ENCODE results near the gene RASSF1. TPM values are rescaled to one million over a fixed set of nuclear protein-coding genes. Genes with fewer than 3 reads are reported as not detected.

The RASSF1 gene, protein sequence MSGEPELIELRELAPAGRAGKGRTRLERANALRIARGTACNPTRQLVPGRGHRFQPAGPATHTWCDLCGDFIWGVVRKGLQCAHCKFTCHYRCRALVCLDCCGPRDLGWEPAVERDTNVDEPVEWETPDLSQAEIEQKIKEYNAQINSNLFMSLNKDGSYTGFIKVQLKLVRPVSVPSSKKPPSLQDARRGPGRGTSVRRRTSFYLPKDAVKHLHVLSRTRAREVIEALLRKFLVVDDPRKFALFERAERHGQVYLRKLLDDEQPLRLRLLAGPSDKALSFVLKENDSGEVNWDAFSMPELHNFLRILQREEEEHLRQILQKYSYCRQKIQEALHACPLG
- 18.4 and 23.3 TPM in 2 replicates for total RNA-seq

DNA sequence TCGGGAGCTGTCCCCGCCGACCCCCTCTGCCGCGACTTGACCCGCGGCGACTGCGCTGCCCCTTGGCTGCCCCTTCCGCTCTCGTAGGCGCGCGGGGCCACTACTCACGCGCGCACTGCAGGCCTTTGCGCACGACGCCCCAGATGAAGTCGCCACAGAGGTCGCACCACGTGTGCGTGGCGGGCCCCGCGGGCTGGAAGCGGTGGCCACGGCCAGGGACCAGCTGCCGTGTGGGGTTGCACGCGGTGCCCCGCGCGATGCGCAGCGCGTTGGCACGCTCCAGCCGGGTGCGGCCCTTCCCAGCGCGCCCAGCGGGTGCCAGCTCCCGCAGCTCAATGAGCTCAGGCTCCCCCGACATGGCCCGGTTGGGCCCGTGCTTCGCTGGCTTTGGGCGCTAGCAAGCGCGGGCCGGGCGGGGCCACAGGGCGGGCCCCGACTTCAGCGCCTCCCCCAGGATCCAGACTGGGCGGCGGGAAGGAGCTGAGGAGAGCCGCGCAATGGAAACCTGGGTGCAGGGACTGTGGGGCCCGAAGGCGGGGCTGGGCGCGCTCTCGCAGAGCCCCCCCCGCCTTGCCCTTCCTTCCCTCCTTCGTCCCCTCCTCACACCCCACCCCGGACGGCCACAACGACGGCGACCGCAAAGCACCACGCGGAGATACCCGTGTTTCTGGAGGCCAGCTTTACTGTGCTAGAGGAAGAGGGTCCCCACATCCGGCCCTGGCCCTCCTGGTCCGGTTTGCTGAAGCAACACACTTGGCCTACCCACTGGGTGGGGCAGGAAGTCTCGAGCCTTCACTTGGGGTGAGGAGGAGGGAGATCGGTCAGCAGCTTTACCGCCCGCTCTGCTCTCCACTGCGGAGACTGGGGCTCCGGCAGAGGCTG, at the start of gene RASSF1:
Gene RASSF1, minus strand, starts transcription at position 389 of the 882 bp plus-strand sequence. Its CDS starts 31 bp downstream, at position 358.

DNA sequence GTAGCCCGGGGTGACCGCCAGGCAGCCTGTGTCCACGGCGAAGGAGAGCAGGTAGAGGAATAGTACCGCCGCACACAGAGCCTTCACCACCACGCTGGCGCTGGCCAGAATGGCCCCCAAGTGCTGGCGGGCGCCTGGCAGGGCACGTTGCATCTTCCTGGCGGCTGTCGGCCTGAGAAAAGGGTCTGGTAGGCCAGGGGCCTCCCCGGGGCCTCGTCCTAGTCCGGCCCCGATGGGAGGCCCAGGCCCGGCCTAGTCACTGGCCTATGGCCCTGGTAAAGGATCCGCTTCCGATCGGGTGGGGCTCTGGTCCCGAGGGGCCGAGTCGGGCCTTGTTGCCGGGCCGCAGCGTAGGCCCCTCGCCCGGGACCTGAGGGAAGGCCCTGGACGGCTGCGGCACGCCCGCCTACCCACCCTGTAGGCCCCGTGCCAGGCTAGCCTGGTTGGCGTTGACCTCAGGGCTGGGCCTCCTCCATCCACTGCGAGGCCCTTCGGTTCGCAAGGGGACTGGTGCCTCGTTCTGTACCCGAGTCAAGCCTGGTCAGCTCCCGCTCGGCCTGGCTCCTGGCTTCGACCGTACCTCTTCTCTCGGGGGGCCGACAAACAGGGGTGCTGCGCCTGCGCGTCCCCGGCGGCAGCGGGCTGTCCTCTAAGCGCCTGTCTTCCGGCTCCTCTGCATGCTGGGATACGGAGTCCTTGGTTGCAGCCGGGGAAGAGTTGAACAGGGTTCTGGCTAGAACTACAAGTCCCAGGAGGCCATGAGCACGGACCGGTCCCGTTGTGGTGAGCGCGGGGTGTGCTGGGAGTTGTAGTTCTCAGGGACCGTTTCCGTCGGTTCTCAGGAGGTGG, 18.5 kb upstream of the RASSF1 start, which contains the start of gene TMEM115:
Gene TMEM115, minus strand, starts transcription at position 611 of the 849 bp plus-strand sequence. Its CDS starts 458 bp downstream, at position 153.

DNA sequence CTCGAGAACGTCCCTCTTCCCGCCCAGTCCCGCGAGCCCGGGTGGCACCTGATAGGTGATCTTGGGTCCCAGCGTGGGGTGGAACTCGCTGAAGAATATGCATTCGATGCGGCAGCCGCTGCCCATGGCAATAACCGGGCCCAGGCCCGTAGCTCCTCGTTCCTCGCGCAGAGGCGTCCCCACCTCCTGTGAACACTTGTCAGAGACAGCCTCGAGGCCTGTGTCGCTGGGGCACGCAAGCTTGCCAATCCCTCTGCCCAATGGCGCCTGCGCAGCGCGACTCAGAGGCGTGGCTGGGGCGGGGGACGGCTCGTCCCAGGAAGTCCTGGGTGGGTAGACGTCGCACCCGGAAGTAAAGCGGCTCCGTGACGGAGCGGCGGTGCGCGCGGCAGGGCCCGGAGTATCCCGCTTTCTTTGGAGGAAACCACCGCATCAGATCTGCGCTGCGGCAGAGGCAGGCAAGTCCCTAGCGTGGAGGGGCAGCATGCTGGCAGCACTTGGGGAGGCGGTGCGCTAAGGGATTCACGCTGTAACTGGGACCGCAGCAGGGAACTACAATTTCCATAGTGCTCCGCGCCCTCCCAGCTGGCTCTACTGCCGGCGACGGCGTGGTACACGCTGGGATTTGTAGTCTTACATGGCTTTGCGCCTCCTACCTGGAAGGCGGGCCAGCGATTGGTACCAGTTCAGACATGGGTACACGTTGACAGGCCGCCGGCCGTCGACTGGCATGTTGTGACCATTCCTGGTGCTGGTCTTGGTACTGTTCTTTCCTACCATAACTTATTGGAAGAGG, 10.1 kb upstream of the RASSF1 start, which contains the start of the genes CYB561D2 and NPRL2:
Gene CYB561D2, plus strand, starts transcription at position 336 of the 796 bp plus-strand sequence. CDS start 572 bp downstream, outside the sequence.
Gene NPRL2, minus strand, starts transcription at position 249 of the 796 bp plus-strand sequence. Its CDS starts 123 bp downstream, at position 126.

DNA sequence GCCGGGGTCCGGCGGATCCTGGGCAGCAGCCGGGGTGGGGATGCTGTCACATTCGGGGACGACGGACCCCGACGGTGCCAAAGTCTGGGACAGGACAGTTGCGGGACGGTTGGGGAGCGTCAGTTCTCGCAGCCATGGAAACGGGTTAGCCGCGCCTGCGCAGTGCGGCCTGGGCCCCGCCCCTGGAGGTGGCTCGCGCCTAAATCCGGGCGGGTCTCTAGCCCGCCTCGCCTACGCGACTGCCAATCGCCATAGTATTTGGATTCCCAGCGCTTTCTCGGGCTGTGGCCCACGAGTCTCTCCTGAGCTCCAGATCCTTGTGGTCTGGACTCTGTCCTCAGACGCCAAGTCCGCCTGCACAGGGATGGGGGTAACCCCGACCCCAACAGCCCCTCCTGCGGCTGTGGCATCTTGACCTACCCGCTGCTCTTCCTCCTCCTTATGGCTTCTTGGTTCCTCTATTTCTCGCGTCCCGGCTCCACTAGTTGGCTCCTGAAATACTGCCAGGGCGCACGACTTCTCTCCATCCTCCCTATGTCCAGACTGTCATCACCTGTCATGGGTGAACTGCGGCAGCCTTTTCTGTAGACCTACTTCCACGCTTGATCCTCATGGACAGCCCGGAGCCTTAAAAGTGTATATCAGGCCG, 5.1 kb upstream of the RASSF1 start, which contains the start of gene ZMYND10:
Gene ZMYND10, minus strand, starts transcription at position 147 of the 649 bp plus-strand sequence. CDS start 153 bp downstream, outside the sequence.

DNA sequence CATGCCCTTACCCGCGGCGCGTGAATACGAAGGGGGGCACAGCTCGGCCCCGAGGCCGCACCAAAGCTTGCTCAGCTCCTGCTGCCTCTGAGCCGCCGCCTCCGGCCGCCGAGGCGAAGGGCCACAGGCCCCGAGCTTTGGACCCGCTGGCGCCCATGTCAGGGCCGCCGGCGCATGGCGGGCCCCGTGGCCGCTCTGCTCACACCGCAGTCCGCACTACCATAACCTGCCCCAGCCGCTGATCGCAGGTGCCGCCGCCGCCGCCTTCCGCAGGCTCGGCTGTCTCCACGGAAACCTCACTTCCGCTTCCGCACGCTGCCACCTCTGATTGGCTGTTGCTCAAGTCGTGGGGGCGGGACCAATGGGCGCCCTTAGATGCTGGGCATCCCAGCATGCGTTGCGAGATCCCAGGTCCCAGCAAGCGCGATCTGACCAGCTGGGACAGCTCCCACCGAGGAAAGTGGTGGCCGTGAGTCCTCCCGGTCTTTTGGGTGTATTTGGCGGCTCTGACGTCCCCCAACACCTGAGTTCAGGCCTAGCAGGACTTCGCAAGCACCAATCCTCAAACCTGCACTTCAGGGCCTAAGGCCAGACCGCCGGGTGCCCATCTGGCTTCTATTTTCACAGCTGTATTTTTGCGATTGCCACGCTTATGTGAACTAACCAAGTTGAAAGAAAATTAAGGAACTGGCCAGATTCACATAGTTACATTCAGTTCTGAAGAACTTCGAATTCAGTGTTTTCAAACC, 12.5 kb downstream of the RASSF1 start, which contains the start of gene TUSC2:
Gene TUSC2, minus strand, starts transcription at position 281 of the 749 bp plus-strand sequence. Its CDS starts 124 bp downstream, at position 157.

DNA sequence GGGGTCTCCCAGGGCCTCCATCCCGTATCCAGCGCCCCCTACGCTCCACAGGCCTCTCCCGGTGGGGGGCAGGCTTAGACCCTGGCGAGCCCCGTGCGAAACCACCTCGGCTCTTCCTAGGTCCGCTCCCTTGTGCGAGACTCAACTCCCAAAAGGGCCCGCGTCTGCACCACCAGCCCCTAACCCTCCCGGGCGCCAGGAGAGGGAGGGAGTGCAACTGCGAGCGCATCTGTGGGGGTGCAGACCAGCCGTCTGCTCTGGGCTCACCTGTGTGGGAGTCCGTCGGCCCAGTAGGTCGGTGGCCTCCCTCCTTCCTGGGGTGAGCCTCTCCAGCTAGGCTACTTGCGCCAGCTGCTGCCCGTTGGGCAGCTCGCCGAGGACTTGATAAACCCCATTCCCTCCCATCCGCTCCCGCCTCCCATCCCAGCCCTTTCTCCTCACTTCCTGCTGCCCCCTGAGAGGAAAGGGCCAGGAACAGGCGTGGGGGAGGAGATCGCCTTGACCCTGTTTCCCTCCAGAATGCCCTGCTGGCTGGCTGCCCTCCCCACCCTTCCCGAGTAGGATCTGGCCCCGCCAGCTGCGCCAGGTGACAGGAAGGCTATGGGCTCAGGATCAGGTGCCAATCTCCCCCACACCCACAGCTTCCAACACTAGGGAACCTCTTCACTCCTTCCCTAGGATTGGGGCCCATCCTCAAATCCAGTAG, 18.1 kb downstream of the RASSF1 start, which contains the start of gene HYAL2:
Gene HYAL2, minus strand, starts transcription at position 360 of the 706 bp plus-strand sequence. CDS start 2,256 bp downstream, outside the sequence.

DNA sequence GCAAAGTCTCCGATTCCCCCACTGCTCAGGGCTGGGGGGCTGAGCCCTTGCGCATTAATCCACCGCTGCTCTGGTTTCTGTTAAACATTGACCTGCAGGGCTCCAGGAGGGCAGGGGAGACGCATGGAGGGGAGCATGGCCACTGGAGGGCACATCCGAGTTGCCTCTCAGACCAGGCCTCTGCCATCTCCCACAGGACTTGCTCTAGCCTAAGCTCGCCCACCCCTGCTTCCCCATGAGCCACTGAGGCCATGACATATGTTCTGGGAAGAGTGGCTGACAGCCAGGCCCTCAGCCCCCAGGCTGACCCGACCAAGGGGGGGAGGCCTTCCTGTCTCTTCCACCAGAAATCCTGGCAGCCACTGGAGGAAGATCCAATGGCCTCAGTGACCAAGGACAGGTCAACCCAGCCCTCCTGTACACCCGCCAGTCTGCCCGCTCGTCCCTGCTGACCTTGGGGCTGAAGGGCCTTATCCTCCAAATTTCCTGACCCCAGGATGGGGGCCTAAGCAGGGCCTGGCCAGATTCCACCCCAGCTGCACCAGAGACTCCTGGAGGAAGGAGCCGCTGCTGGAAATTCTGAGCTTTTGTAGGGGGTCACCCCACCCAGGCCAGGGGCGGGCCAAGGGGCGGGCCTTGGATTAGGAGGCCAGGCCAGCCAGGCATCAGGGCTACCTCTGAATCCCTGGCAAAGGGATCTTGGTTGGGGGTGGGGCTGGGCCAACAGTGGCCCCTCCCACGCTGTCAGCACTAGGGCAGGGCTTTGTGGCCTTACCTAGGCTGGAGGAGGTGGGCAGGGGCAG, 37.4 kb downstream of the RASSF1 start, which contains the start of gene HYAL1:
Gene HYAL1, minus strand, starts transcription at position 562 of the 803 bp plus-strand sequence. CDS start 618 bp downstream, outside the sequence.

DNA sequence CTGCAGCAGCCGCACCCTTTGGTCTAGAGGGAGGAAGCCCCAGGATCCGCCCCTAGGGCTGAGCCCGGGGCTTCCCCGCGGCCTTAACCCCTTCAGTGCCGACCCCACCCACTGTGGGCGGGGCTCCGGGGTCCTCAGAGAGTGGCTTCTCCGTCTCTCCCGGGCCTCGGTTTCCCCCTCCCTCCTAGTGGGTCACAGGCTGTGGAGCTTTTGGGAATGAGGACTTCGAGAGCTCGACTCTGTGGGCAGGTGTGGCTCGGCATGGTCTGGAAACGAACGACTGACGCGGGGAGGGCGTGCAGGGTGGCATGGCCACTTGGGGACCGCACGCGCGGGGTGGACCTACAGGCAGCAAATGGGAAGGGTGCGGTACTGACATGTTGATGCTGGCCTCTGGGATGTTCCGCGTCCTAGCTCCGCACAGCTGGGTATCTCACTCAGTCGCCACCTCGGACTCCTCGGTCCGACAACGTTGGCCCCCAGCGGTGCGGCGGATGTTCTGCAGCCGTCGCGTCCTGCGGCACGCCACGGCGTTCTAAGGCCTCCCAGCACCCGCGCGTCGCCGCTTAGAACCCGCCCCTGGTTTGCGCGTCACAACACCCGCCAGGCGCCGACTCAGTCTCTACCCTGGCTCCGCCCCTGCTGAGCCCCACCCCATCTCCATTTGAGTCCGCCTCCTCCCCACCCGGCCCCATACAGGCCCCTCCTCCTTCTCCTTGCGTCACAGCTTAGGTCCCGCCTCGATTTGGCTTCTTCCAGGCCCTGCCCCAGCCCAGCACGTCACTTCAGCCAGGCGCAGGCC, 41.6 kb downstream of the RASSF1 start, which contains the start of the genes HYAL3 and NAA80:
Gene HYAL3, minus strand, starts transcription at position 570 of the 802 bp plus-strand sequence. CDS start 3,803 bp downstream, outside the sequence.
Gene NAA80, minus strand, starts transcription at position 570 of the 802 bp plus-strand sequence. CDS start 1,942 bp downstream, outside the sequence.

DNA sequence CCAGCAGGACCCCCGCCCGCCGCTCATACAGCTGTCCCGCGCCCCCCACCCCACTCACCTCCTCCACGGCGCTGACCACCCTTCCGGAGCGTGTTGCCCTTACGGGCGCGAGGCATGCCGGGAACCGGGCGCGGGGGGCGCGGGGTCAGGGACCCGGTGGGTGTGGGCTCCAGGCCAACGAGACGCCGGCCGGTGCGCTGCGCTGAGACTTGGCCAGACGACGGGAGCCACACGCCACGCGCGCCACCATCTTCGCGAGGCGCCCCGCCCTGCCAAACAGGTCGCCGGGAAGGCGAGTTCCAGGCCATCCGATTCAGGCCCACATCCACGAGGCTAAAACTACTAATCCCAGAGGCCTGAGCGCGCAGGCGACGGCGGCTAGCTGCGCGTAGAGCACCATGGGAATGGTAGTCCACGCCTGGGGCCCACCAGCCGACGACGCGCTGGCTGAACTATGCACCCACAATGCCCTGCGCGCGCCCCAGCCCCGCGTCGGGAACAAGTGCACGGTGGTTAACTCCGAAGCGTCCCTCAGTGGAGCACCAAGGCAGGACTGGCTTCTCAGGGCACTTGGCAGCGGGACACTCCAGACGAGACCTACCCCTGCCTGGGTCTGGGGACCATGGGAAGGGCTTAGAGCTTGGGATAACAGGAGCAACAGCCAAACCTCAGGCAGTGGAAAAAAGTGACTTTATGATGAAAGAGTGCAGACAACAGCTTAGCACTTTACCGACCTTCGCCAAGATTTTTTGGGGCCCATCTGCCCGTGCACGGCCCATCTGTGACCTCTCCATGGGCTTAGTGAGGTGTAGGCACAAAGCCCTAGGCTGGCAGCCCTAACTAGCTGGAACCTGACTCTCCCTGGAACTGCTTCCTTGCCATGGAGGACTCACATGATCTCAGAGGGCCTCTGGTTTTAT, 48.2 kb downstream of the RASSF1 start, which contains the start of gene IFRD2:
Gene IFRD2, minus strand, starts transcription at position 271 of the 920 bp plus-strand sequence. Its CDS starts 155 bp downstream, at position 116.

Other genes with a start within 250 kb of the RASSF1 start
- gene SEMA3F, start 185.5 kb downstream of the RASSF1 start, total RNA-seq = 9.0 and 10.4 TPM in 2 replicates
- gene GNAT1, start 149.2 kb downstream of the RASSF1 start, total RNA-seq = not detected in 2 replicates
- gene SLC38A3, start 135.6 kb downstream of the RASSF1 start, total RNA-seq = not detected in 2 replicates
- 132 and 164 TPM in 2 replicates for gene GNAI2, start 104.6 kb downstream of the RASSF1 start, total RNA-seq
- gene SEMA3B, start 71.7 kb downstream of the RASSF1 start, total RNA-seq = 4.4 and 4.5 TPM in 2 replicates
- not detected in 2 replicates for gene LSMEM2, start 61.7 kb downstream of the RASSF1 start, total RNA-seq
- gene IFRD2, start 48.4 kb downstream of the RASSF1 start, total RNA-seq = 28.3 and 36.7 TPM in 2 replicates
- 7.2 and 17.3 TPM in 2 replicates for gene HYAL3, start 41.4 kb downstream of the RASSF1 start, total RNA-seq
- 8.4 and 12.9 TPM in 2 replicates for gene NAA80, start 41.4 kb downstream of the RASSF1 start, total RNA-seq
- 2.7 and 7.4 TPM in 2 replicates for gene HYAL1, start 37.3 kb downstream of the RASSF1 start, total RNA-seq
- gene HYAL2, start 18.1 kb downstream of the RASSF1 start, total RNA-seq = 51.3 and 65.4 TPM in 2 replicates
- 11.4 and 41.2 TPM in 2 replicates for gene TUSC2, start 12.6 kb downstream of the RASSF1 start, total RNA-seq
- gene ZMYND10, start 4.9 kb upstream of the RASSF1 start, total RNA-seq = 0.06 and 0.24 TPM in 2 replicates
- 15.5 and 22.6 TPM in 2 replicates for gene NPRL2, start 9.9 kb upstream of the RASSF1 start, total RNA-seq
- 21.4 and 29.5 TPM in 2 replicates for gene CYB561D2, start 10.0 kb upstream of the RASSF1 start, total RNA-seq
- 62.7 and 65.7 TPM in 2 replicates for gene TMEM115, start 18.7 kb upstream of the RASSF1 start, total RNA-seq
- not detected in 2 replicates for gene CACNA2D2, start 162.8 kb upstream of the RASSF1 start, total RNA-seq
- gene C3orf18, start 226.9 kb upstream of the RASSF1 start, total RNA-seq = 7.5 and 10.7 TPM in 2 replicates
- gene HEMK1, start 228.7 kb upstream of the RASSF1 start, total RNA-seq = 11.3 and 13.9 TPM in 2 replicates

Data from cardiac ventricle fibroblast (primary cell).